Kasumi-1 (cell line): ENCODE results near the gene PRR22.
"Not testable (repeated sequence)": the region's sequence is repeated elsewhere in the genome, so short reads cannot be mapped to it uniquely, and the experiment has no call there.

Experiments used
- DNase-seq, 2 experiments: peaks; one replicate each; lab custom pipeline; 2025; lab: John Stamatoyannopoulos, UW

The PRR22 gene

GRCh38 chr19:5751709-5752108, 32.8 kb downstream of the PRR22 start:
- no peak for DNase-seq

GRCh38 chr19:5749505-5749904, 35.0 kb downstream of the PRR22 start:
- DNase-seq: no peak

GRCh38 chr19:5748920-5749319, 35.6 kb downstream of the PRR22 start:
- not testable (repeated sequence) for DNase-seq

- DNase-seq: not testable (repeated sequence)
Observed at GRCh38 chr19:5744999-5745398, 39.5 kb downstream of the PRR22 start.

GRCh38 chr19:5743630-5744029, 40.9 kb downstream of the PRR22 start:
- DNase-seq: no peak

GRCh38 chr19:5742051-5742450, 42.5 kb downstream of the PRR22 start:
- no peak for DNase-seq

- no peak for DNase-seq
Observed at GRCh38 chr19:5738423-5738822, 46.1 kb downstream of the PRR22 start.

- DNase-seq: not testable (repeated sequence)
Observed at GRCh38 chr19:5733172-5733571, 51.4 kb downstream of the PRR22 start.
